ENCODE results near the gene LANCL2. TPM values are rescaled to one million over a fixed set of nuclear protein-coding genes. Genes with fewer than 3 reads are reported as not detected.
A peak's percentile ranks its signal among the peaks of the same experiment; 100 is the strongest.

LANCL2 gene
- total RNA-seq, 1 experiment from 2014 or later: 26.4 TPM

GRCh38 chr7:55381696-55382095 is 16.6 kb downstream of the LANCL2 start:
- no CpG with 5 or more reads among the region's 5 CpGs for WGBS (ENCODE audit: extremely low coverage, insufficient read length, low lambda C conversion rate)
- peaks cover 21 to 25% of the 10 kb centered on the region in 2 experiments for H3K4me1 Mint-ChIP-seq
- no peak overlapping the region for H3K27ac ChIP-seq (ENCODE audit: insufficient read length, low read depth, low read length)

More at GRCh38 chr7:55381696-55382095, 16.6 kb downstream of the LANCL2 start:
- H2BK15ac ChIP-seq (ENCODE audit: low read depth, low read length): no peak overlapping the region
- no peaks in the 10 kb centered on the region for H3K23me2 ChIP-seq (ENCODE audit: insufficient read length, low read depth, low read length, poor library complexity, severe bottlenecking)
- H4K5ac ChIP-seq (ENCODE audit: insufficient read length, low read depth, low read length): no peak overlapping the region
- H3K9me3 Mint-ChIP-seq: peaks cover 41 to 48% of the 10 kb centered on the region in 2 experiments
- H2BK20ac ChIP-seq (ENCODE audit: low read depth, low read length, poor library complexity, severe bottlenecking): no peak overlapping the region
- no peak overlapping the region for H3K23ac ChIP-seq (ENCODE audit: insufficient read length, low read depth, low read length)
- peak overlapping the region; percentile 29 for H2BK120ac ChIP-seq (ENCODE audit: low read depth, low read length, poor library complexity, severe bottlenecking)
- peaks cover 5% of the 10 kb centered on the region; the same call in 1 of the 2 replicates for H3K4me1 ChIP-seq (ENCODE audit: insufficient read depth, low read length)
- H3K4ac ChIP-seq (ENCODE audit: low read depth, low read length): no peak overlapping the region
- peaks cover 38 to 45% (median 41%) of the 10 kb centered on the region in 3 experiments for H3K36me3 Mint-ChIP-seq (ENCODE audit: insufficient read depth in 1 of 3, low read depth in 3 of 3)
- H4K20me1 ChIP-seq (ENCODE audit: control insufficient read depth, insufficient read depth, insufficient read length): no peaks in the 10 kb centered on the region
- H4K8ac ChIP-seq (replicated peaks; ENCODE audit: insufficient read length, low read depth, low read length): no peak overlapping the region
- TF ChIP-seq CTCF (conservative IDR thresholded peaks at IDR 0.05): no peak
- H2BK5ac ChIP-seq (ENCODE audit: insufficient read length, low read length): no peak overlapping the region
- H3T11ph ChIP-seq (ENCODE audit: low read length): no peak overlapping the region
- no peak for DNase-seq
- H3K14ac ChIP-seq (ENCODE audit: insufficient read depth, low read length): no peak overlapping the region
- H3K4me2 ChIP-seq (ENCODE audit: insufficient read depth, insufficient read length, low read length): no peak overlapping the region
- H3K18ac ChIP-seq (ENCODE audit: insufficient read length, low read depth, low read length): no peak overlapping the region
- H3K79me1 ChIP-seq (ENCODE audit: insufficient read depth, low read depth, low read length, poor library complexity, severe bottlenecking): no peaks in the 10 kb centered on the region
- H3K27me3 Mint-ChIP-seq (ENCODE audit: low read depth): peaks cover 2% of the 10 kb centered on the region; the same call in 1 of the 2 replicates
- 0 out of 2 replicates have a peak, but pooled peaks cover 2% of the 10 kb centered on the region for H3K79me2 ChIP-seq (ENCODE audit: insufficient read depth, low read length)
- H2AFZ ChIP-seq (ENCODE audit: low read length): no peak overlapping the region
- H4K91ac ChIP-seq (ENCODE audit: insufficient read length, low read depth, low read length): no peak overlapping the region
- no peak overlapping the region for H2BK12ac ChIP-seq (ENCODE audit: insufficient read length, low read depth, low read length)
- no peak overlapping the region for H2AK5ac ChIP-seq (ENCODE audit: insufficient read length, low read length)
- H3K4me3 Mint-ChIP-seq: no peak overlapping the region
- H3K9ac ChIP-seq (ENCODE audit: extremely low read depth, insufficient read length, low read length): no peak overlapping the region
- H3K27ac Mint-ChIP-seq: peak overlapping the region in 1 of 3 experiments; percentile 32; a peak in 2 of 7 replicates
- H3K9me3 ChIP-seq (ENCODE audit: control insufficient read depth, low read depth, low read length): peaks cover 13% of the 10 kb centered on the region
- H3K27me3 ChIP-seq (ENCODE audit: insufficient read depth, low read length): no peaks in the 10 kb centered on the region
- H3K56ac ChIP-seq (ENCODE audit: insufficient read length, low read depth, low read length): no peak overlapping the region

Data from H9 (cell line).